Measurements from ENCODE around the gene FRMD8.

Gene FRMD8

GRCh38 chr11:65352783-65353182, 33.7 kb upstream of the FRMD8 start:
- Mint-ChIP-seq H3K4me1 (peaks cover 18% of the 10 kb centered on the region), H3K36me3 (ENCODE audit: low read depth) (peaks cover 33% of the 10 kb centered on the region), H3K27me3 (ENCODE audit: low read depth) (peaks cover 23% of the 10 kb centered on the region), H3K4me3 (no peak overlapping the region), H3K9me3 (no peaks in the 10 kb centered on the region), H3K27ac (peak overlapping the region in 1 of 3 experiments; percentile 53)
- peak in 2 of 3 experiments; percentile 42 to 43 for TF ChIP-seq CTCF (IDR thresholded peaks at IDR 0.05; ENCODE audit: unreplicated experiment in 3 of 3)

- peak overlapping the region; percentile 2 to 78 (median 77) for H3K27ac Mint-ChIP-seq
- TF ChIP-seq CTCF (IDR thresholded peaks at IDR 0.05; ENCODE audit: unreplicated experiment in 3 of 3): no peak
These were observed 33.1 kb upstream of the FRMD8 start for GRCh38 chr11:65353376-65353775.

GRCh38 chr11:65353900-65354264, 32.6 kb upstream of the FRMD8 start:
- Mint-ChIP-seq H3K9me3 (no peaks in the 10 kb centered on the region), H3K36me3 (ENCODE audit: low read depth) (peaks cover 27% of the 10 kb centered on the region), H3K27ac (peak overlapping the region; percentile 2 to 78 (median 77)), H3K4me1 (peaks cover 18% of the 10 kb centered on the region), H3K4me3 (peak overlapping the region; percentile 82 to 83 (median 83)), H3K27me3 (ENCODE audit: low read depth) (peaks cover 30% of the 10 kb centered on the region)
- no peak for TF ChIP-seq CTCF (IDR thresholded peaks at IDR 0.05; ENCODE audit: unreplicated experiment in 3 of 3)

More at GRCh38 chr11:65353376-65353775, 33.1 kb upstream of the FRMD8 start:
- Mint-ChIP-seq H3K9me3 (no peaks in the 10 kb centered on the region), H3K4me3 (peak overlapping the region; percentile 82 to 83 (median 83)), H3K4me1 (peaks cover 18% of the 10 kb centered on the region), H3K27me3 (ENCODE audit: low read depth) (peaks cover 29% of the 10 kb centered on the region), H3K36me3 (ENCODE audit: low read depth) (peaks cover 32% of the 10 kb centered on the region)

GRCh38 chr11:65354265-65355012, 32.0 kb upstream of the FRMD8 start, which contains the start of gene TIGD3:
TIGD3 (plus strand) TSS chr11:65354751; CDS start chr11:65355809, 1,058 bp downstream.
- TF ChIP-seq CTCF (IDR thresholded peaks at IDR 0.05; ENCODE audit: unreplicated experiment in 3 of 3): no peak
- Mint-ChIP-seq H3K36me3 (ENCODE audit: low read depth) (peaks cover 23% of the 10 kb centered on the region), H3K9me3 (no peaks in the 10 kb centered on the region), H3K27ac (peak within 1 kb of the TSS; percentile 2 to 78 (median 77)), H3K4me1 (peaks cover 18% of the 10 kb centered on the region), H3K27me3 (ENCODE audit: low read depth) (peaks cover 30% of the 10 kb centered on the region), H3K4me3 (peak within 1 kb of the TSS; percentile 84 to 91 (median 87))

- H3K4me1 Mint-ChIP-seq: peaks cover 18% of the 10 kb centered on the region
- no peak overlapping the region for H3K27ac Mint-ChIP-seq
- peak overlapping the region; percentile 84 to 91 (median 87) for H3K4me3 Mint-ChIP-seq
- TF ChIP-seq CTCF (IDR thresholded peaks at IDR 0.05; ENCODE audit: unreplicated experiment in 3 of 3): no peak
- H3K36me3 Mint-ChIP-seq (ENCODE audit: low read depth): peaks cover 19% of the 10 kb centered on the region
- H3K27me3 Mint-ChIP-seq (ENCODE audit: low read depth): peaks cover 34% of the 10 kb centered on the region
- H3K9me3 Mint-ChIP-seq: no peaks in the 10 kb centered on the region
These were observed 31.2 kb upstream of the FRMD8 start for GRCh38 chr11:65355013-65355775.
